ENCODE results near the gene SP140L.

Gene SP140L

DNA sequence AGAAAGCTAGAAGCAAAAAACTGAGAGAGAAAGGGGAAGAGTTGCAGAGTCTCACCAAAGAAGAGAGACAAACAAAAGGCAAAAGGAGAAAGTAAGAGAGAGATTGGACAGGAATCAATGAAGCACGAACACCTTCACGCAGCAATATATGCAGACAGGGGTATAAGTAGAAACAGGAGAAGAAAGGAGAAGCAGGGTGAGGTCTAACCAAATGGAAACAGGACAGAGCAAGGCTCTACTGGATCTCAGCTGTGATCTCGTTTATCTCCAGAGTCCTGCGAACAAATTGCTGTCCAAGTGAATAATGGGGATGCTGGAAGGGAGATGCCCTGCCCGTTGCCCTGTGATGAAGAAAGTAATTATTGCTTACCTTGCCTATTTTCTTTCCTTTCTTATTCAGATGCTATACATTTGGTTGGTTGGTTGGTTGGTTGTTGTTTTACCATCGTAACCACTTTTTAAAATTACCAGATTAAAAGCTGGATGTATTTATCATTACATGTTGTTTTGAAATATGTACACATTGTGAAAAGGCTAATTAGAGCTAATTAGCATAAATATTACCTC is 123.0 kb downstream of the SP140L start:
- TF ChIP-seq SIN3A (IDR thresholded peaks at IDR 0.05; ENCODE audit: borderline replicate concordance, insufficient read depth, low read length) = no peak
- no peak for TF ChIP-seq POLR2AphosphoS5 (IDR thresholded peaks at IDR 0.05; ENCODE audit: low read depth, low read length)
- TF ChIP-seq, protein P1, sequence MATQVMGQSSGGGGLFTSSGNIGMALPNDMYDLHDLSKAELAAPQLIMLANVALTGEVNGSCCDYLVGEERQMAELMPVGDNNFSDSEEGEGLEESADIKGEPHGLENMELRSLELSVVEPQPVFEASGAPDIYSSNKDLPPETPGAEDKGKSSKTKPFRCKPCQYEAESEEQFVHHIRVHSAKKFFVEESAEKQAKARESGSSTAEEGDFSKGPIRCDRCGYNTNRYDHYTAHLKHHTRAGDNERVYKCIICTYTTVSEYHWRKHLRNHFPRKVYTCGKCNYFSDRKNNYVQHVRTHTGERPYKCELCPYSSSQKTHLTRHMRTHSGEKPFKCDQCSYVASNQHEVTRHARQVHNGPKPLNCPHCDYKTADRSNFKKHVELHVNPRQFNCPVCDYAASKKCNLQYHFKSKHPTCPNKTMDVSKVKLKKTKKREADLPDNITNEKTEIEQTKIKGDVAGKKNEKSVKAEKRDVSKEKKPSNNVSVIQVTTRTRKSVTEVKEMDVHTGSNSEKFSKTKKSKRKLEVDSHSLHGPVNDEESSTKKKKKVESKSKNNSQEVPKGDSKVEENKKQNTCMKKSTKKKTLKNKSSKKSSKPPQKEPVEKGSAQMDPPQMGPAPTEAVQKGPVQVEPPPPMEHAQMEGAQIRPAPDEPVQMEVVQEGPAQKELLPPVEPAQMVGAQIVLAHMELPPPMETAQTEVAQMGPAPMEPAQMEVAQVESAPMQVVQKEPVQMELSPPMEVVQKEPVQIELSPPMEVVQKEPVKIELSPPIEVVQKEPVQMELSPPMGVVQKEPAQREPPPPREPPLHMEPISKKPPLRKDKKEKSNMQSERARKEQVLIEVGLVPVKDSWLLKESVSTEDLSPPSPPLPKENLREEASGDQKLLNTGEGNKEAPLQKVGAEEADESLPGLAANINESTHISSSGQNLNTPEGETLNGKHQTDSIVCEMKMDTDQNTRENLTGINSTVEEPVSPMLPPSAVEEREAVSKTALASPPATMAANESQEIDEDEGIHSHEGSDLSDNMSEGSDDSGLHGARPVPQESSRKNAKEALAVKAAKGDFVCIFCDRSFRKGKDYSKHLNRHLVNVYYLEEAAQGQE (IDR thresholded peaks at IDR 0.05; ENCODE audit: insufficient read depth in 1 of 2, low read depth in 2 of 2, low read length in 2 of 2) = no peak
- TF ChIP-seq TAF1 (IDR thresholded peaks at IDR 0.05; ENCODE audit: borderline replicate concordance, insufficient read depth, low read length) = no peak
- no peak for TF ChIP-seq FOXP2 (optimal IDR thresholded peaks at IDR 0.05; ENCODE audit: borderline replicate concordance, extremely low read depth, extremely low read length, insufficient read depth)

DNA sequence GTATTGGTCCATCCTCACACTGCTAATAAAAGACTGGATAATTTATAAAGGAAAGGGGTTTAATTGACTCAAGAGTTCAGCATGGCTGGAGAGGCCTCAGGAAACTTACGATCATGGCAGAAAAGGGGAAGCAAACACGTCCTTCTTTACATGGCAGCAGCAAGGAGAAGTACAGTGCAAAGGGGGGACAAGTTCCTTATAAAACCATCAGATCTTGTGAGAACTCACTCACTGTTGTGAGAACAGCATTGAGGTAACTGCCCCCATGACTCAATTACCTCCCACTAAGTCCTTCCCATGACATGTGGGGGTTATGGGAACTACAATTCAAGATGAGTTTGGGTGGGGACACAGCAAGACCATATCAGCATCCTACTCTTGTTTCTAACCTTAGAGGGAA is 126.0 kb downstream of the SP140L start:
- TF ChIP-seq POLR2AphosphoS5 (IDR thresholded peaks at IDR 0.05; ENCODE audit: low read depth, low read length) (no peak), SIN3A (IDR thresholded peaks at IDR 0.05; ENCODE audit: borderline replicate concordance, insufficient read depth, low read length) (no peak), FOXP2 (optimal IDR thresholded peaks at IDR 0.05; ENCODE audit: borderline replicate concordance, extremely low read depth, extremely low read length, insufficient read depth) (no peak), TAF1 (IDR thresholded peaks at IDR 0.05; ENCODE audit: borderline replicate concordance, insufficient read depth, low read length) (no peak)
- TF ChIP-seq, protein P1 (IDR thresholded peaks at IDR 0.05; ENCODE audit: insufficient read depth in 1 of 2, low read depth in 2 of 2, low read length in 2 of 2) = no peak

All from PFSK-1 (cell line).